Natural killer cell treated with Interleukin-12 subunit alpha and Interleukin-12 subunit beta and Interleukin-15 and Interleukin-18, amount 100 ng/mL, for 72 hours (primary cell): ENCODE data around the gene DAP. TPM values are rescaled to one million over a fixed set of nuclear protein-coding genes. Genes with fewer than 3 reads are reported as not detected.
"Not testable (repeated sequence)": the region's sequence is repeated elsewhere in the genome, so short reads cannot be mapped to it uniquely, and the experiment has no call there.

Source experiments
- ATAC-seq, 2 donors: fragments of 150-1000 bp; cut with Tn5 transposase in 1 of 2; sonication (Bioruptor Pico), chemical (Tn5 transposase) in 1 of 2; 2 replicates each; pipeline ENCODE4 v1.10.0; 2021
- DNase-seq: peaks from one replicate; pipeline ENCODE4 v3.0.0; 2022; ENCODE audit warnings: low spot score
- H3K27ac Mint-ChIP-seq, 2 donors: 1 replicate in 1 of 2; 2 replicates in 1 of 2; pipeline ENCODE4 v1.8.0; 2022; ENCODE audit warnings: mixed read lengths in 2 of 2, mild to moderate bottlenecking in 1 of 2, moderate library complexity in 1 of 2
- H3K27me3 Mint-ChIP-seq, 2 donors: 1 replicate in 1 of 2; 2 replicates in 1 of 2; pipeline ENCODE4 v1.8.0; 2022; ENCODE audit warnings: mixed read lengths in 2 of 2
- H3K36me3 Mint-ChIP-seq: one replicate; pipeline ENCODE4 v1.8.0; 2022; ENCODE audit warnings: mixed read lengths
- H3K4me1 Mint-ChIP-seq, 2 donors: 1 replicate in 1 of 2; 2 replicates in 1 of 2; pipeline ENCODE4 v1.8.0; 2022; ENCODE audit warnings: low read depth in 2 of 2, mixed read lengths in 2 of 2, mild to moderate bottlenecking in 1 of 2
- H3K4me3 Mint-ChIP-seq: one replicate; pipeline ENCODE4 v1.8.0; 2022; ENCODE audit warnings: mixed read lengths
- H3K9me3 Mint-ChIP-seq: 2 replicates; pipeline ENCODE4 v1.8.0; 2022; ENCODE audit warnings: mixed read lengths
- total RNA-seq, 2 donors: library from RNA; stranded (reverse); gene quantifications; one replicate each; pipeline ENCODE4 v1.2.3, GENCODE V29; 2022

Gene DAP
- total RNA-seq, 2 donors from 2014 or later, result 80.1 to 84.3 TPM

DNA sequence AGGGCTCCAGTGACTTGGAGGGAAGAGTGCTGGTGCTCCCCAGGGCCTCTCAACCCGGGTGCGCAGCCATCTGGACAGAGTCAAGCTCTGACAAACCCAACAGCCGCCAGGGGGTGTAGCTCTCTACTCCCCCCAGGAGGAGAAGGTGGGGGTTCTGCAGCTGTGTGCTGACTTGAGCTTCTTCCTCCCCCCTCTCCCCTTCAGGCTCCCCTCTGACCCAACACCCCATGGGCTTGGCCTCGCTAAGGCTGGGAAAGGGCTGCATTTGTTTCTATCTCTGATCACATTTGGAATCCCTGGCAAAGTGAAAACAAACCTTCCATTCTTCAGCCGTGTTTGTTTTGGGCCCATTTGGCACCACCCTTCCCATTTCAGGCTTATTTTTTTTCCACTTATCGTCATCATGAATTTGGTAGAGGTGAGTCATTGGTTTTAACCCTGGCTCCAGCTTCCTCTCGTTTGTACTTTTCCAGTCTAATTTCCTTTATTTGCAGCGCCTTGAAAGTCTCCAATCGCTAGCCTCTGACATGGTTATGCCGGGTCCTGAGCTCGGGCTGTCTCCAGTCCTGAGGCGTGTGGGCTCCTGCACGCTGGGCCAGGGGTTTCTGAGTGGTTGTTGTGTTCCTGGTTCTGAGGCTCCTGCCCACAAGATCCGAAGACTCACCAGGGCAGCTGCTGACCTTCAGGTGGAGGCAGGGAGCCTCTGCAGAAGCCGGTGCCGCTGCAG, 36.1 kb downstream of the DAP start:
- H3K9me3 Mint-ChIP-seq, result no peaks in the 10 kb centered on the region
- no peak for ATAC-seq
- DNase-seq, result no peak
- peaks cover 45 to 51% of the 10 kb centered on the region in 2 donors for H3K4me1 Mint-ChIP-seq
- no peak overlapping the region for H3K4me3 Mint-ChIP-seq
- H3K27ac Mint-ChIP-seq, result no peak overlapping the region
- no peaks in the 10 kb centered on the region for H3K27me3 Mint-ChIP-seq
- H3K36me3 Mint-ChIP-seq, result no peaks in the 10 kb centered on the region

GRCh38 chr5:10723514-10723913, 37.5 kb downstream of the DAP start:
- Mint-ChIP-seq H3K4me3 (no peak overlapping the region), H3K27ac (peak overlapping the region in 1 of 2 donors; percentile 8), H3K4me1 (peaks cover 36 to 40% of the 10 kb centered on the region in 2 donors), H3K36me3 (no peaks in the 10 kb centered on the region), H3K27me3 (no peaks in the 10 kb centered on the region), H3K9me3 (no peaks in the 10 kb centered on the region)
- no peak for ATAC-seq
- no peak for DNase-seq

GRCh38 chr5:10720766-10721165, 40.3 kb downstream of the DAP start:
- not testable (repeated sequence) for H3K9me3 Mint-ChIP-seq, H3K27ac Mint-ChIP-seq, H3K4me3 Mint-ChIP-seq, DNase-seq, H3K36me3 Mint-ChIP-seq, ATAC-seq, H3K27me3 Mint-ChIP-seq
- peaks cover 17 to 24% of the 10 kb centered on the region in 2 donors for H3K4me1 Mint-ChIP-seq

GRCh38 chr5:10719965-10720364, 41.1 kb downstream of the DAP start:
- ATAC-seq (no peak), DNase-seq (no peak)
- peaks cover 4% of the 10 kb centered on the region for H3K36me3 Mint-ChIP-seq
- H3K27me3 Mint-ChIP-seq, result no peaks in the 10 kb centered on the region
- no peak overlapping the region for H3K27ac Mint-ChIP-seq
- H3K9me3 Mint-ChIP-seq, result no peaks in the 10 kb centered on the region
- H3K4me3 Mint-ChIP-seq, result no peak overlapping the region
- peaks cover 17 to 24% of the 10 kb centered on the region in 2 donors for H3K4me1 Mint-ChIP-seq

GRCh38 chr5:10718617-10719016, 42.4 kb downstream of the DAP start:
- H3K27me3 Mint-ChIP-seq, H3K9me3 Mint-ChIP-seq, ATAC-seq: not testable (repeated sequence)

DNA sequence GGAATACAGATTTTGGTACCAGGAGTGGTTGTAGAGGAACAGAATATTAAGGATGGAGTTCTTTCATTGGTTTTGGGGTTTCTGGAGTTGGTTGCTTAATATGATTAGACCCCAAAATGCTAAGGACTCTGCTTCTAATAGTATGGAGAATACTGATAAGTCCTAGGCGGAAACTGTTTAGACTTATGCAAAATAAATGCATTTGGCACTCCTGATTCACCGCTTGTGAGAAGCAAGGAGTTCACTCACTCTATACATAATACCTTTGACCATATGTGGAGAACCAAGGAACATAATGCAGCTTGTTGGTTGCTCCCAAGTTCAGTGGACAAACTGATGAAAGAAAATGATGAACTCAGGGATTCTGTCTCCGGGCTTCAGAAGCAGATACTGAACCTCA, 44.2 kb downstream of the DAP start:
- H3K27me3 Mint-ChIP-seq, ATAC-seq, DNase-seq, H3K36me3 Mint-ChIP-seq, H3K4me3 Mint-ChIP-seq, H3K27ac Mint-ChIP-seq, H3K9me3 Mint-ChIP-seq: not testable (repeated sequence)
- H3K4me1 Mint-ChIP-seq, result peaks cover 16 to 23% of the 10 kb centered on the region in 2 donors

More at GRCh38 chr5:10718617-10719016, 42.4 kb downstream of the DAP start:
- not testable (repeated sequence) for H3K4me3 Mint-ChIP-seq, DNase-seq, H3K36me3 Mint-ChIP-seq, H3K27ac Mint-ChIP-seq
- H3K4me1 Mint-ChIP-seq, result peaks cover 16 to 22% of the 10 kb centered on the region in 2 donors

DNA sequence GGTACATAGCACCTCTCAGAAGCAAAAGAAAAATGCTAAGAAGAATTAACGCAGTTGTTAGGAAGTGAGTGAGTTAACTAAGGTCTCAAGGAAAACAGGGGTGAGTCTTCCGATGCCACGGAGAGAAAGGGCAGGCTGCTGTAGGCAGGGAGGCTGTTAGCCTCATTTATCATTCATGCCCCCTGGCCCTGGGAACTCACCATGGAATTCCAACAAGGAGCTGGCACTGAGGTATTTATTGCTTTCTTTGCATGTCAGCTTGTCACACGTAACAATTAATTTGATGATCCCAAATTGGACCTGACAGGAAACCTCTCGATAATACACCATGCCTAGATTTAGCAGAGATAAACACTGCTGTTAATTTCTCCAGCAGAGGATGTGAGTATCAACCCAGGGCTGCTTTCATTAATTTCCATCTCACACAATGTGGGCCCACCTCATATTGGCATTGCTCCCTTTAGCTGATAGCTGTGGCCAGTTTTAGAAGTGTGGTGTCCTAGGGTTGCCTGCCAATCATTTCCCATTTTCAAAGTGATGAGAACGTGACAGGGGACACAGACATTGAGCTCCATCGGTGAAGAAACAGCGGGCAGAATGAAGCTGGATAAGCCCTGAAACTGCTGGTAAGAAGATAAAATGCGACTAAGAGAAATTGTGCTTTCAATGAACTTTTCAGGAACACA, 45.3 kb downstream of the DAP start:
- H3K9me3 Mint-ChIP-seq, result no peaks in the 10 kb centered on the region
- no peak overlapping the region for H3K27ac Mint-ChIP-seq
- H3K4me3 Mint-ChIP-seq, result no peak overlapping the region
- no peak for ATAC-seq
- peaks cover 26 to 27% of the 10 kb centered on the region in 2 donors for H3K4me1 Mint-ChIP-seq
- no peak for DNase-seq
- H3K36me3 Mint-ChIP-seq, result peaks cover 4% of the 10 kb centered on the region
- no peaks in the 10 kb centered on the region for H3K27me3 Mint-ChIP-seq

DNA sequence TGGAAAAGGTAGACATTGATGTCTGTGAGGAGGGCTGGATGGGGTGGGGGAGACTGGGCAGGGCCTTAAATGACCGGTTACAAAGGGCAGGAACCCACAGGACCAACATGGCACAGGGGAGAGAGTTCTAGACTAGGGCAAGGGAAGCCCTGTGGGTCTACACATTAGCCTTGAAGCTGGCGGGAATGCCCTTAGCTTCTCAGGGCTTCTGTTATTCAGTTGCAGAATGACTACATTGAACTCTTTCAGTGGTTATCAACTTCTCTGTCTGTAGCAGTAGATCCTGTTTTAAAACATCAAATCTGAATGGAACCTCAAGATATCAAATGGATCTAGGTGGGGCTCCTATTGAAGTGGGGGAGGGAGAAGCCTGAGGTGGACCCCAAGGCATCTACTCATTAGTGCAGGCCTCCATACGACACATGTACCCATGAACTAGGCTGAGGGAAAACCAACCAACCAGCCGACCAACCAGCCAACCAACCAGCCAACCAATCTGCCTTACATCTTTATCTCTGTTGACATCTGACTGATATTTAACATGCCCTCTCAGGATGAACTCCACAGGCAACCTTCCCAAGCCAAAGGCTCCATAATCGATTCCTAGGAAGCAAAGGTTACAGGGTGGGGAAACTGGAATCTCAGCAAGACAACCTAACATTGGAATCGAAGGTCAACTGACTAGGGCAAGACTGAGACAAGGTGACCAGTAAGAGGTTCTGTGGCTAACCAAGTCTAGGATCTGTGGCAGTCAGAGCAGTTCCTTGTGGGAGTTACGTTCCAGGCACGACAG, 48.3 kb downstream of the DAP start:
- ATAC-seq, result peak in 1 of 2 donors; percentile 36

GRCh38 chr5:10711562-10711961, 49.5 kb downstream of the DAP start:
- no peak for ATAC-seq
- DNase-seq, result no peak
- no peaks in the 10 kb centered on the region for H3K9me3 Mint-ChIP-seq
- H3K27me3 Mint-ChIP-seq, result no peaks in the 10 kb centered on the region
- peak overlapping the region; percentile 14 to 73 for H3K27ac Mint-ChIP-seq
- H3K36me3 Mint-ChIP-seq, result no peaks in the 10 kb centered on the region
- H3K4me3 Mint-ChIP-seq, result peak overlapping the region; percentile 21
- H3K4me1 Mint-ChIP-seq, result peaks cover 36 to 44% of the 10 kb centered on the region in 2 donors

More for the DNA sequence above, 48.3 kb downstream of the DAP start:
- H3K27ac Mint-ChIP-seq, result peak overlapping the region in 1 of 2 donors; percentile 56
- H3K4me3 Mint-ChIP-seq, result no peak overlapping the region
- no peaks in the 10 kb centered on the region for H3K27me3 Mint-ChIP-seq
- peaks cover 4% of the 10 kb centered on the region for H3K36me3 Mint-ChIP-seq
- H3K4me1 Mint-ChIP-seq, result peaks cover 36 to 37% of the 10 kb centered on the region in 2 donors
- H3K9me3 Mint-ChIP-seq, result no peaks in the 10 kb centered on the region
- no peak for DNase-seq

DNA sequence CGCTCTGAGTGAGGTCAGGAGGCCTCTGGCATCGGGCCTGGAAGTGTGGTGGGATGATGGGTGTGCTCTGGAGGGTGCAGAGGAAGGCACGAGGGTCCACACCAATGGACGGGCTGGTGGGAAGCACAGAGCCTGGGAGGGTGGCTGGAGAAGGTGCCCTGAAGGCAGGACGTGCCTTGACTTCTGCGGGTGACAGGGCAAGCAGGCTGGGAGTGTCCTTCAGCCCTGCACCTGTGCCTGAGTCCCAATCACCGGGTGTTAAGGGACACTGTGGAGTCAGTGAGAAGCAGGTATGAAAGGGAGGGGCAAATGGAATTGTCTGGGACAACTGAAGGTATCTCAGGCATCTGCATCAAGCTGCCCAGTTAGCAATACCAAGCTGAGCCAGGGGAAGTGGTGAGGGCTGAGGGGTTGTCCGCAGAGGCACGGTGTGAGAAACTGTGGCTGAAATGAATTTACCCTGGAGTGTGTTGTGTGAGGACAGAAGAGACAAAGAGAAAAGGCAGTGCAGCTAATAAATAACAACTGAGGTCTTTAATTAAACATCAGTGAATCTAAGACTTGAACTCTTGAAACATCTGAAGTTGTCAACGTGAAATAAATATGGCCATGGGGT, 50.4 kb downstream of the DAP start:
- Mint-ChIP-seq H3K4me1 (peaks cover 39 to 44% of the 10 kb centered on the region in 2 donors), H3K36me3 (no peaks in the 10 kb centered on the region), H3K4me3 (peak overlapping the region; percentile 40), H3K9me3 (no peaks in the 10 kb centered on the region), H3K27ac (no peak overlapping the region), H3K27me3 (no peaks in the 10 kb centered on the region)
- peak in 1 of 2 donors; percentile 77 for ATAC-seq
- DNase-seq, result no peak

DNA sequence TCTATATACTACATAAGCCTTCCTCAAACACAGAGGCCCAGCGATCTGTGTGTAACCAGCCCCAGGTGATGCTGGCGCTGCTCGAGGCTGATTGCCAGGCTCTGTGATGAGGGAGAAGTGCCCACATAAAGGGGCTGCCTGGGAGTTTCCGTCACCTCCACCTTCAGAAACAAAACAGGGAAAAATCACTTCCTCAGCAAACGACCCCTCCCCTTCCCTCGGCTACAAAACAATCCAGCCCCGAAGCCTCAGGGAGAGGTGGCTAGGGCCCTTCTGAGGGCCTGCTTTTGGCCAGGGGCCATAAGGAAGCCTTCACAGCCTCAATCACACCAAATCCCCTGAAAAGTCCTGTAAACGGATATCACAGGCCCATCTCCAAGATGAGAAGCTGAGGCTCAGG, 51.1 kb downstream of the DAP start:
- Mint-ChIP-seq H3K4me1 (peaks cover 46 to 51% of the 10 kb centered on the region in 2 donors), H3K27me3 (no peaks in the 10 kb centered on the region), H3K4me3 (no peak overlapping the region), H3K9me3 (no peaks in the 10 kb centered on the region), H3K27ac (no peak overlapping the region), H3K36me3 (no peaks in the 10 kb centered on the region)
- DNase-seq (no peak), ATAC-seq (no peak)

- no peaks in the 10 kb centered on the region for H3K27me3 Mint-ChIP-seq
- DNase-seq (no peak), ATAC-seq (no peak)
- peaks cover 51 to 57% of the 10 kb centered on the region in 2 donors for H3K4me1 Mint-ChIP-seq
- H3K4me3 Mint-ChIP-seq, result no peak overlapping the region
- no peaks in the 10 kb centered on the region for H3K36me3 Mint-ChIP-seq
- no peaks in the 10 kb centered on the region for H3K9me3 Mint-ChIP-seq
- no peak overlapping the region for H3K27ac Mint-ChIP-seq
Measured at GRCh38 chr5:10709409-10709808, 51.6 kb downstream of the DAP start.

DNA sequence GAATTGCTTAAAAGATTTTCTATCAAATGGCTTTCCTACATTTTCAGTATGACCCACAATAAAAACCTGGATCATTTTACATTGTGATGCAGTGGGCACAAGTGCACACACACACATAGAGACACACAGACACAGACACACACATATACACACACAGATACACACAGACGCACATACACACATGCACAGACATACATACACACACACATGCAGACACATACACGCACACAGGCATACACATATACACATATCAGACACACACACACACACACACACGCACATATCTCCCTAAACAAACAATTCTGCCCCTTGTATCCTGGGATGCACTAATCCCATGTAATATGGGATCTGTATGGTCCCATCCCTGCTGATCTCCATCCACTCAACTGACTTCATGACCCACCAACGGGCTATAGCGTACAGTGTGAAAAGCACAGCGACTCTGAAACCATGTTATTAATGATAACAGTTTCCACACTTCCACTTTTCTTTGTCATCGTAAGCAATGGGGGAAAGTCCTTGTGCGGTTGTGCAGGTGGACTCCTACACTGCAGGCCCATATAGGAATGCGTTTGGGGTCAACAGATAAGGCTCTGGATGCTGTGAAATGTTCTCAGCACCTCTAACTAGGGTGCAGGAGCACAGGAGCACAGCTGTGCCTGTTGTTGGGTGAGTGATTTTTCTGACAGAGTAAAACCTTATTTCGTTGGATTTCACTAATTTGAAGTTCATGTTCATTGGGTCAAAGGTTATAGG, 52.7 kb downstream of the DAP start:
- Mint-ChIP-seq H3K9me3 (no peaks in the 10 kb centered on the region), H3K27me3 (no peaks in the 10 kb centered on the region), H3K27ac (no peak overlapping the region), H3K4me1 (peaks cover 55 to 62% of the 10 kb centered on the region in 2 donors), H3K4me3 (no peak overlapping the region), H3K36me3 (no peaks in the 10 kb centered on the region)
- ATAC-seq, result no peak
- no peak for DNase-seq
